Neural progenitor cell (in vitro differentiated cells): Measurements from ENCODE around the gene MC1R.

Source experiments
- CTCF ChIP-seq: fragments of 200-600 bp; sonication (generic); IDR thresholded peaks from 2 replicates; pipeline ENCODE4 v1.5.1; 2017; ENCODE audit warnings: antibody characterized with exemption, mild to moderate bottlenecking
- EZH2 ChIP-seq: fragments of 200-600 bp; sonication (generic); IDR thresholded peaks from 2 replicates; pipeline ENCODE4 v1.6.1; 2017; ENCODE audit warnings: antibody characterized with exemption, mild to moderate bottlenecking, moderate library complexity

GRCh38 chr16:89880477-89881367 lies 37.9 kb upstream of the MC1R start:
- TF ChIP-seq CTCF: no peak
- no peak for TF ChIP-seq EZH2
